ENCODE measurements around the gene NR1D1.

DNA sequence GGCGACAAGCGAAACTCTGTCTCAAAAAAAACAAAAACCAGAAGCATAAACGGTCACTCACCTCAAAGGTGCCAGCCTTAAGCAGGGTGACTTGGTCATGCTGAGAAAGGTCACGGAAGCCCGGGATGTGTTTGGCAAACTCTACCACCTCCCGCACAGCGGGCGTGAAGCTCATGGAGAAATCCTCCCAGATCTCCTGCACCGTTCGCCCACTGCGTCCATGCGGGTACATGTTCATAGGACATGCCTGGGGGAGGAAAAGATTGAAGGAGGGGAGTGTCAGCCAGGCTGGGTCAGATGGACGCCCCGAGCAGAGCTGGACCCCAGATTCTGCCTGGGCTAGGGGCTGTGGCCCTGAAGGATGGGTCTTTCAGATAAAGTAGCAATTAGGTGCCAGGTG is 5.5 kb downstream of the NR1D1 start:
- TF ChIP-seq EZH2 (IDR thresholded peaks at IDR 0.05) (no peak), CTCF (IDR thresholded peaks at IDR 0.05 in 2 of 3, conservative IDR thresholded peaks at IDR 0.05 in 1 of 3; ENCODE audit: borderline replicate concordance in 1 of 3, insufficient read depth in 1 of 3, low read depth in 2 of 3, low read length in 2 of 3) (no peak), RAD21 (IDR thresholded peaks at IDR 0.05; ENCODE audit: low read depth) (no peak), CEBPB (IDR thresholded peaks at IDR 0.05; ENCODE audit: low read depth) (no peak), POLR2A (IDR thresholded peaks at IDR 0.05; ENCODE audit: borderline replicate concordance, extremely low read depth, insufficient read depth, insufficient read length) (no peak), JUND (IDR thresholded peaks at IDR 0.05) (no peak), SIN3A (IDR thresholded peaks at IDR 0.05; ENCODE audit: low read depth) (no peak), YY1 (IDR thresholded peaks at IDR 0.05; ENCODE audit: extremely low read depth, insufficient replicate concordance, low read depth, low read length) (no peak), ZNF274 (IDR thresholded peaks at IDR 0.05; ENCODE audit: low read depth, low read length) (no peak), ELF1 (IDR thresholded peaks at IDR 0.05; ENCODE audit: borderline replicate concordance, low read depth) (no peak)
